HEK293 (cell line): ENCODE results near the gene TEAD1.

ENCODE experiments used
- CTCF ChIA-PET: fragments of 350-600 bp; formaldehyde crosslinking; extraction: SDS; loops from one replicate; lab custom pipeline; 2021; ENCODE audit warnings: antibody characterized with exemption; lab: Yijun Ruan, JAX
- POLR2A ChIA-PET: fragments of 300-600 bp; formaldehyde crosslinking; extraction: SDS; loops from one replicate; lab custom pipeline; 2020; ENCODE audit warnings: antibody characterized with exemption, inconsistent platforms; lab: Yijun Ruan, JAX
- H3K27ac ChIP-seq: fragments of 200-500 bp; sonication (Bioruptor generic); 2 replicates; pipeline ENCODE4 v1.5.1; 2014; ENCODE audit warnings: low read depth, low read length, control low read depth, inconsistent platforms; ENCODE audit errors: extremely low read depth
- H3K36me3 ChIP-seq, 2 experiments: fragments of 200-500 bp in 1 of 2; sonication (Bioruptor generic) in 1 of 2; 1 replicate in 1 of 2; 2 replicates in 1 of 2; pipeline ENCODE4 v1.5.1; 2014 to 2017; ENCODE audit warnings: inconsistent platforms in 2 of 2, low read length in 2 of 2; ENCODE audit not compliant: control insufficient read depth in 2 of 2, insufficient read depth in 1 of 2
- H3K4me1 ChIP-seq: fragments of 200-500 bp; sonication (Bioruptor generic); 2 replicates; pipeline ENCODE4 v1.5.1; 2014; ENCODE audit warnings: mild to moderate bottlenecking, low read length, inconsistent platforms; ENCODE audit not compliant: control insufficient read depth, insufficient read depth
- H3K4me3 ChIP-seq: 2 replicates; pipeline ENCODE4 v1.5.1; 2011; ENCODE audit warnings: low read depth, mild to moderate bottlenecking, control low read depth, low read length, moderate library complexity
- H3K9me3 ChIP-seq: fragments of 200-500 bp; sonication (Bioruptor generic); 2 replicates; pipeline ENCODE4 v1.5.1; 2014; ENCODE audit warnings: low read depth, low read length, inconsistent platforms; ENCODE audit not compliant: control insufficient read depth, insufficient read depth
- ATF2 ChIP-seq: fragments of 450-650 bp; formaldehyde crosslinking; IDR thresholded peaks from 2 replicates; pipeline ENCODE4 v1.5.1; 2016; ENCODE audit warnings: missing biosample characterization, missing genetic modification characterization, low read depth
- CTCF ChIP-seq: fragments of 450-650 bp; formaldehyde crosslinking; IDR thresholded peaks from 2 replicates; pipeline ENCODE4 v1.5.1; 2016; ENCODE audit warnings: missing biosample characterization, missing genetic modification characterization
- KLF17 ChIP-seq: fragments of 450-650 bp; formaldehyde crosslinking; IDR thresholded peaks from 2 replicates; pipeline ENCODE4 v1.5.1; 2016; ENCODE audit warnings: missing biosample characterization, missing genetic modification characterization
- KLF9 ChIP-seq: fragments of 450-650 bp; formaldehyde crosslinking; IDR thresholded peaks from 2 replicates; pipeline ENCODE4 v1.5.1; 2016; ENCODE audit warnings: missing biosample characterization, missing genetic modification characterization, low read depth
- SCRT2 ChIP-seq: fragments of 450-650 bp; formaldehyde crosslinking; IDR thresholded peaks from 2 replicates; pipeline ENCODE4 v1.5.1; 2016; ENCODE audit warnings: missing biosample characterization, missing genetic modification characterization
- SP3 ChIP-seq: fragments of 450-650 bp; formaldehyde crosslinking; IDR thresholded peaks from 2 replicates; pipeline ENCODE4 v1.5.1; 2016; ENCODE audit warnings: missing biosample characterization, missing genetic modification characterization
- YY2 ChIP-seq: fragments of 450-650 bp; formaldehyde crosslinking; IDR thresholded peaks from 2 replicates; pipeline ENCODE4 v1.5.1; 2016; ENCODE audit warnings: missing biosample characterization, missing genetic modification characterization
- ZBTB7A ChIP-seq: fragments of 450-650 bp; formaldehyde crosslinking; IDR thresholded peaks from 2 replicates; pipeline ENCODE4 v1.5.1; 2016; ENCODE audit warnings: low read depth, missing biosample characterization, missing genetic modification characterization
- ZNF148 ChIP-seq: fragments of 450-650 bp; formaldehyde crosslinking; IDR thresholded peaks from 2 replicates; pipeline ENCODE4 v1.5.0; 2017; ENCODE audit warnings: missing biosample characterization, missing genetic modification characterization, borderline replicate concordance
- ZNF18 ChIP-seq: fragments of 450-650 bp; formaldehyde crosslinking; IDR thresholded peaks from 2 replicates; pipeline ENCODE4 v1.5.1; 2016; ENCODE audit warnings: missing biosample characterization, missing genetic modification characterization
- ZNF23 ChIP-seq: fragments of 450-650 bp; formaldehyde crosslinking; IDR thresholded peaks from 2 replicates; pipeline ENCODE4 v1.5.1; 2016; ENCODE audit warnings: missing biosample characterization, missing genetic modification characterization, borderline replicate concordance
- ZNF341 ChIP-seq: fragments of 450-650 bp; formaldehyde crosslinking; IDR thresholded peaks from 2 replicates; pipeline ENCODE4; 2016; ENCODE audit warnings: low read depth, missing biosample characterization, missing genetic modification characterization
- ZNF362 ChIP-seq: fragments of 450-650 bp; formaldehyde crosslinking; IDR thresholded peaks from 2 replicates; pipeline ENCODE4 v1.5.1; 2016; ENCODE audit warnings: missing biosample characterization, missing genetic modification characterization
- ZNF501 ChIP-seq: fragments of 450-650 bp; formaldehyde crosslinking; IDR thresholded peaks from 2 replicates; pipeline ENCODE4 v1.5.1; 2016; ENCODE audit warnings: missing biosample characterization, missing genetic modification characterization
- ZNF610 ChIP-seq: fragments of 450-650 bp; formaldehyde crosslinking; IDR thresholded peaks from 2 replicates; pipeline ENCODE4 v1.5.1; 2016; ENCODE audit warnings: missing biosample characterization, missing genetic modification characterization, borderline replicate concordance
- ZNF624 ChIP-seq: fragments of 450-650 bp; formaldehyde crosslinking; IDR thresholded peaks from 2 replicates; pipeline ENCODE4 v1.5.1; 2017; ENCODE audit warnings: missing biosample characterization, missing genetic modification characterization
- ZNF747 ChIP-seq: fragments of 450-650 bp; formaldehyde crosslinking; IDR thresholded peaks from 2 replicates; pipeline ENCODE4 v1.5.1; 2016; ENCODE audit warnings: missing biosample characterization, missing genetic modification characterization
- ZNF768 ChIP-seq: fragments of 450-650 bp; formaldehyde crosslinking; IDR thresholded peaks from 2 replicates; pipeline ENCODE4 v1.5.1; 2018; ENCODE audit warnings: missing biosample characterization, mild to moderate bottlenecking, missing genetic modification characterization

TEAD1 gene

GRCh38 chr11:12712132-12712531, 37.9 kb downstream of the TEAD1 start (continued):
- TF ChIP-seq KLF17 (tag by site-specific recombination): no peak
- no peak for TF ChIP-seq ZNF341 (tag by site-specific recombination)
- TF ChIP-seq ZNF501 (tag by site-specific recombination): no peak
- no peak for TF ChIP-seq ZNF362 (tag by site-specific recombination)
- no peak for TF ChIP-seq ZNF610 (tag by site-specific recombination)
- no peak for TF ChIP-seq ZNF148 (tag by site-specific recombination)
- TF ChIP-seq CTCF (tag by site-specific recombination): no peak
- TF ChIP-seq ZNF747: no peak
- no peak for TF ChIP-seq ZNF624
- TF ChIP-seq, all 188 proteins: peak for 0

- H3K27ac ChIP-seq: no peak overlapping the region
- TF ChIP-seq YY2 (tag by site-specific recombination) (no peak), SCRT2 (tag by site-specific recombination) (no peak), ATF2 (tag by site-specific recombination) (no peak), SP3 (tag by site-specific recombination) (no peak), ZBTB7A (tag by site-specific recombination) (no peak), ZNF18 (tag by site-specific recombination) (no peak), ZNF768 (tag by site-specific recombination) (no peak), ZNF362 (tag by site-specific recombination) (no peak), ZNF23 (tag by site-specific recombination) (no peak), KLF9 (tag by site-specific recombination) (no peak)
- TF ChIP-seq, all 188 proteins: peak for 0
- ChIA-PET POLR2A (no interaction called here), CTCF (interaction anchor here (0.6 kb wide), 1 partner anchor 427 kb away, joined by 3 read pairs; no protein-coding TSS in a partner anchor)
- Histone ChIP-seq H3K4me1 (no peaks in the 10 kb centered on the region), H3K9me3 (no peaks in the 10 kb centered on the region), H3K4me3 (no peak overlapping the region), H3K36me3 (no peaks in the 10 kb centered on the region)
These were observed 40.9 kb downstream of the TEAD1 start for GRCh38 chr11:12715131-12715530.
